ENCODE measurements around the gene RBPMS2.

DNA sequence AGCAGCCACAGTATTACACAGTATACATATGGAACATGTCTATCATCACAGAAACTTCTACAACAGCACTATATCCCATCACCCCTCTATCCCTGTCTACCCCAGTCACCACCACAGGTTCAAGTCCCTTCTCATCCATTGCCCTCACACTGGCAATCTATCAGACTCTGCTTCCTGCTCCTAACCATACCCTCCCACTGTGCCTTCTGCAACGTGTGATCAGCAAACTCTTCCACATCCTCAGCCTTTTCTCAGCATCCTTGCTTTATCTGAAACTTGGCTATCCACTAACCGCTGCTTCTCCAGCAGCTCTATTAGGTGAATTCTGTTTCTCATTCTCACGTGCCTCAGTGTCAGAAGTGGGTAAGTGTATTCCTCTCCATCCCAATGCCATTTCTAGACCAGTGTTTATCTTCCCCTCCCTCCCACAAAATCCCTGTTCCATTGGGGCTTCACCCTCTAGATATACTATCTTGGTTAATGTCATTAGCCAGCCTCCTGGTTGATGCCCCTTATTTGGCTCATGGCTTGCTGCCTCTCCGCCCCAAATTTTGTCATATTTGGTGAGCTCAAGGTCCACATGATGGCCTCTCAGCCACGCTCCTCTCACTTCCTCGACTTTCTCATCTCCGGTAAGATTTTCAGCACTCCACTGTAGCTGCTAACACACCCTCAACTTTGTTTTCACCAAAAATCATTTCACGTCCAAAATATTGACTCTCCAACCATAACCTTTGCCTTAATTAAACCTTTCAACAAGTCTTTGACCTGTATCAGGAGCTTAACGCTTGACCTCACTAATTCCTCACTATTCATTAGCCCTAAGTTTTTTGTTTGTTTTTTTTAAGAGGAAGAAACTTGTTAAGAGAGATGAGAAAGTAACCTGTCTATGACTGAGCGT, 69.1 kb downstream of the RBPMS2 start:
- TF ChIP-seq POLR2A (IDR thresholded peaks at IDR 0.05) (no peak), EP300 (IDR thresholded peaks at IDR 0.05) (no peak), CTCF (IDR thresholded peaks at IDR 0.05) (no peak)
